ENCODE results near the gene HSPA12B. TPM values are rescaled to one million over a fixed set of nuclear protein-coding genes. Genes with fewer than 3 reads are reported as not detected.

The HSPA12B gene
- total RNA-seq, 1 donor = 0.18 TPM

GRCh38 chr20:3752386-3752759 is 19.9 kb downstream of the HSPA12B start:
- no peak overlapping the region for H3K4me3 ChIP-seq (ENCODE audit: low read depth, low read length)
- TF ChIP-seq CTCF (IDR thresholded peaks at IDR 0.05; ENCODE audit: insufficient read depth, low read length) = peak; percentile 2
- no peak for DNase-seq (ENCODE audit: low read depth)

- DNase-seq (ENCODE audit: low read depth) = peak; percentile 82
- H3K4me3 ChIP-seq (ENCODE audit: low read depth, low read length) = no peak overlapping the region
- TF ChIP-seq CTCF (IDR thresholded peaks at IDR 0.05; ENCODE audit: insufficient read depth, low read length) = peak; percentile 92
Observed at GRCh38 chr20:3753098-3753497, 20.6 kb downstream of the HSPA12B start.

GRCh38 chr20:3753501-3754275 is 21.2 kb downstream of the HSPA12B start:
- DNase-seq (ENCODE audit: low read depth) = no peak
- TF ChIP-seq CTCF (IDR thresholded peaks at IDR 0.05; ENCODE audit: insufficient read depth, low read length) = no peak

GRCh38 chr20:3754276-3754630 is 21.8 kb downstream of the HSPA12B start:
- H3K4me3 ChIP-seq (ENCODE audit: low read depth, low read length) = no peak overlapping the region
- TF ChIP-seq CTCF (IDR thresholded peaks at IDR 0.05; ENCODE audit: insufficient read depth, low read length) = no peak
- DNase-seq (ENCODE audit: low read depth) = no peak

More at GRCh38 chr20:3753501-3754275, 21.2 kb downstream of the HSPA12B start:
- H3K4me3 ChIP-seq (ENCODE audit: low read depth, low read length) = no peak overlapping the region

- TF ChIP-seq CTCF (IDR thresholded peaks at IDR 0.05; ENCODE audit: insufficient read depth, low read length) = no peak
- DNase-seq (ENCODE audit: low read depth) = no peak
Observed at GRCh38 chr20:3755269-3755668, 22.8 kb downstream of the HSPA12B start.

GRCh38 chr20:3755814-3756480 is 23.5 kb downstream of the HSPA12B start:
- no peak overlapping the region for H3K4me3 ChIP-seq (ENCODE audit: low read depth, low read length)
- TF ChIP-seq CTCF (IDR thresholded peaks at IDR 0.05; ENCODE audit: insufficient read depth, low read length) = no peak
- no peak for DNase-seq (ENCODE audit: low read depth)

More at GRCh38 chr20:3755269-3755668, 22.8 kb downstream of the HSPA12B start:
- H3K4me3 ChIP-seq (ENCODE audit: low read depth, low read length) = no peak overlapping the region

Data from fibroblast of the aortic adventitia (primary cell).